Measurements from ENCODE around the gene ANGPTL4.

ANGPTL4 gene

GRCh38 chr19:8386990-8387389 lies 23.0 kb downstream of the ANGPTL4 start:
- TF ChIP-seq, protein P1, sequence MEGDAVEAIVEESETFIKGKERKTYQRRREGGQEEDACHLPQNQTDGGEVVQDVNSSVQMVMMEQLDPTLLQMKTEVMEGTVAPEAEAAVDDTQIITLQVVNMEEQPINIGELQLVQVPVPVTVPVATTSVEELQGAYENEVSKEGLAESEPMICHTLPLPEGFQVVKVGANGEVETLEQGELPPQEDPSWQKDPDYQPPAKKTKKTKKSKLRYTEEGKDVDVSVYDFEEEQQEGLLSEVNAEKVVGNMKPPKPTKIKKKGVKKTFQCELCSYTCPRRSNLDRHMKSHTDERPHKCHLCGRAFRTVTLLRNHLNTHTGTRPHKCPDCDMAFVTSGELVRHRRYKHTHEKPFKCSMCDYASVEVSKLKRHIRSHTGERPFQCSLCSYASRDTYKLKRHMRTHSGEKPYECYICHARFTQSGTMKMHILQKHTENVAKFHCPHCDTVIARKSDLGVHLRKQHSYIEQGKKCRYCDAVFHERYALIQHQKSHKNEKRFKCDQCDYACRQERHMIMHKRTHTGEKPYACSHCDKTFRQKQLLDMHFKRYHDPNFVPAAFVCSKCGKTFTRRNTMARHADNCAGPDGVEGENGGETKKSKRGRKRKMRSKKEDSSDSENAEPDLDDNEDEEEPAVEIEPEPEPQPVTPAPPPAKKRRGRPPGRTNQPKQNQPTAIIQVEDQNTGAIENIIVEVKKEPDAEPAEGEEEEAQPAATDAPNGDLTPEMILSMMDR (IDR thresholded peaks at IDR 0.05; ENCODE audit: insufficient read depth, low read length, missing control alignments): no peak
- DNase-seq (ENCODE audit: low read depth, low spot score): no peak
- H3K4me3 ChIP-seq (ENCODE audit: low read depth, low read length): no peak overlapping the region
- CTCF ChIA-PET: interaction anchor here (0.6 kb wide), 1 partner anchor 9 kb away, joined by 3 read pairs; no protein-coding TSS in a partner anchor
- POLR2A ChIA-PET: no interaction called here

DNA sequence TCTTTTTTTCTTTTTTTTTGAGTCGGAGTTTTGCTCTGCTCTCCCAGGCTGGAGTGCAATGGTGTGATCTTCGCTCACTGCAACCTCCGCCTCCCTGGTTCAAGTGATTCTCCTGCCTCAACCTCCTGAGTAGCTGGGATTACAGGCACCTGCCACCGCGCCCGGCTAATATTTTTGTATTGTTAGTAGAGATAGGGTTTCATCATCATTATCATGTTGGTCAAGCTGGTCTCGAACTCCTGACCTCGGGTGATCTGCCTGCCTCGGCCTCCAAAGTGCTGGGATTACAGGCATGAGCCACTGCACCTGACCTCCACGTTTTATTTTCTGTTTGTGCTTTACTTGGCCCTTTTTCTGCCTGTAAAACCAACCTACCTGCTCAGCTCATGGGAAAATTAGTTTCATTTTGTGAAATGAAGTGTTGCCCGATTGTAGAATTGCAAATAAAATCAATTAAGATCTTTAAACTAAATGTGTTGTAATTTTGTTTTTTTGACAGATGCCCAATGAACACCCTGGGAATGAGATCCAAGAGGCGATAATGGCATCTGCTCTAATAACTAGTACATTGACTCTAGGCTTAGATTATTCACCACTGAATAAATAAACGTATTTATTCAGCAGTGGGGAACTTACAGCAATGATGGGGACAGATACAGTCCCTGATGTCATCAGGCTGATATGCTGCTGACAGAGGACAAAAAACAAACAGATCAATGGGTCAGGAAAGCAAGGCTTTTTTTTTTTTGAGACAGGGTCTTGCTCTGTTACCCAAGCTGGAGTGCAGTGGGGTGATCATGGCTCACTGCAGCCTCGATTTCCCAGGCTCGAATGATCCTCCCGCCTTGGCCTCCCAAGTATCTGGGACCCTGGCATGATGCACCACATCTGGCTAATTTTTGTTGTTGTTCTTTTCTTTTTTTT lies 24.0 kb downstream of the ANGPTL4 start:
- DNase-seq (ENCODE audit: low read depth, low spot score): no peak
- no peak overlapping the region for H3K4me3 ChIP-seq (ENCODE audit: low read depth, low read length)
- ChIA-PET CTCF (interaction anchor here (0.6 kb wide), 1 partner anchor 8 kb away, joined by 3 read pairs; no protein-coding TSS in a partner anchor), POLR2A (no interaction called here)
- TF ChIP-seq, protein P1 (IDR thresholded peaks at IDR 0.05; ENCODE audit: insufficient read depth, low read length, missing control alignments): no peak

GRCh38 chr19:8388612-8388958 lies 24.6 kb downstream of the ANGPTL4 start:
- TF ChIP-seq, protein P1 (IDR thresholded peaks at IDR 0.05; ENCODE audit: insufficient read depth, low read length, missing control alignments): no peak
- POLR2A ChIA-PET: no interaction called here
- DNase-seq (ENCODE audit: low read depth, low spot score): no peak
- CTCF ChIA-PET: no interaction called here
- H3K4me3 ChIP-seq (ENCODE audit: low read depth, low read length): no peak overlapping the region

- peak within 1 kb of the TSS; percentile 75 for H3K4me3 ChIP-seq (ENCODE audit: low read depth, low read length)
- CTCF ChIA-PET: interaction anchor here (0.7 to 7.4 kb wide), 4 partner anchors 9 to 36 kb away, joined by 3 to 121 read pairs (median 4); partner anchors contain the start of gene MARCHF2
- TF ChIP-seq, protein P1 (IDR thresholded peaks at IDR 0.05; ENCODE audit: insufficient read depth, low read length, missing control alignments): no peak
- DNase-seq (ENCODE audit: low read depth, low spot score): peak; percentile 99
- POLR2A ChIA-PET: interaction anchor here (1.0 to 1.5 kb wide), 6 partner anchors 20 to 68 kb away, joined by 3 to 6 read pairs (median 4); partner anchors contain the start of genes ANGPTL4, MARCHF2, NDUFA7 and RPS28
Measured at GRCh38 chr19:8389891-8390616, 26.1 kb downstream of the ANGPTL4 start, which contains the start of gene RAB11B. TSS of gene RAB11B (plus strand) at chr19:8390360. CDS start at chr19:8390417, 57 bp downstream.

DNA sequence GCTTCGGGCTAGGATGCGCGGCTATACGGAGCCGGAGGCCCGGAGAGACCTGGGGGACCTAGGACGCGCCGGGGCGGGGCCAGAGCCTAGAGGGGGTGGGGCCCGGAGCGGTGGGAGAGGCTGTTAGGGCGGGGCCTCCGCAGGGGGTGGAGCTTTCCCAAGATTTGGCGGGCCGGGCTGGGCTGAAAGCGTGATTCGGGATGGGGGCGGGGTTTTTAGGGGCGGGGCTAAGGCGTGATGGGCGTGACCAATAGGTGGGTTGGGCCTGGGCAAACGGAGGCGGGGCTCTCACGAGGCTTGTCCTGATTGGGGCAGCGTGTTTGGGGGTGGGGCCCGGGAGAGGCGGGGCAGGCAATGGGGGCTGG lies 26.6 kb downstream of the ANGPTL4 start:
- TF ChIP-seq, protein P1 (IDR thresholded peaks at IDR 0.05; ENCODE audit: insufficient read depth, low read length, missing control alignments): no peak
- H3K4me3 ChIP-seq (ENCODE audit: low read depth, low read length): peak overlapping the region; percentile 75
- ChIA-PET POLR2A (interaction anchor here (1.0 to 1.5 kb wide), 6 partner anchors 21 to 69 kb away, joined by 3 to 6 read pairs (median 4); partner anchors contain the start of genes ANGPTL4, MARCHF2, NDUFA7 and RPS28), CTCF (interaction anchor here (0.7 to 7.4 kb wide), 4 partner anchors 9 to 37 kb away, joined by 3 to 121 read pairs (median 4); partner anchors contain the start of gene MARCHF2)
- peak; percentile 37 for DNase-seq (ENCODE audit: low read depth, low spot score)

Measured in AG04449 (cell line).